A172 (cell line): ENCODE data around the gene AMZ1. TPM values are rescaled to one million over a fixed set of nuclear protein-coding genes. Genes with fewer than 3 reads are reported as not detected.
"Not testable (repeated sequence)": the region's sequence is repeated elsewhere in the genome, so short reads cannot be mapped to it uniquely, and the experiment has no call there.

ENCODE experiments used
- DNase-seq: peaks from one replicate; pipeline ENCODE4 v3.0.0-alpha.2; 2015; ENCODE audit warnings: low spot score
- total RNA-seq: library from RNA; depleted of rRNA; stranded (reverse); fragments of >200 nt; shearing (Covaris generic); gene quantifications from 2 replicates; pipeline ENCODE4 v1.2.3, GENCODE V29; 2014

Gene AMZ1
- total RNA-seq, 1 experiment from 2014 or later, result 0.28 TPM

DNA sequence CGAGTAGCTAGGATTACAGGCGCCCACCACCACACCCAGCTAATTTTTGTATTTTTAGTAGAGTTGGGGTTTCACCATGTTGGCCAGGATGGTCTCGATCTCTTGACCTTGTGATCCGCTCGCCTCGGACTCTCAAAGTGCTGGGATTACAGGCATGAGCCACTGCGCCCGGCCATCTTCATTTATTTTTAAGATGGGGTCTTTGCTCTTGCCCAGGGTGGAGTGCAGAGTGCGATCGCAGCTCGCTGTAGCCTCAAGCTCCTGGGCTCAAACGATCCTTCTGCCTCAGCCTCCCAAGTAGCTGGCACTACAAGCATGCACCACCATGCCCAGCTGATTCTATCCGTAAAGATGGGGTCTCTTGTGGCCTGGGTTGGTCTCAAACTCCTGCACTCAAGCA lies 39.2 kb downstream of the AMZ1 start:
- not testable (repeated sequence) for DNase-seq

DNA sequence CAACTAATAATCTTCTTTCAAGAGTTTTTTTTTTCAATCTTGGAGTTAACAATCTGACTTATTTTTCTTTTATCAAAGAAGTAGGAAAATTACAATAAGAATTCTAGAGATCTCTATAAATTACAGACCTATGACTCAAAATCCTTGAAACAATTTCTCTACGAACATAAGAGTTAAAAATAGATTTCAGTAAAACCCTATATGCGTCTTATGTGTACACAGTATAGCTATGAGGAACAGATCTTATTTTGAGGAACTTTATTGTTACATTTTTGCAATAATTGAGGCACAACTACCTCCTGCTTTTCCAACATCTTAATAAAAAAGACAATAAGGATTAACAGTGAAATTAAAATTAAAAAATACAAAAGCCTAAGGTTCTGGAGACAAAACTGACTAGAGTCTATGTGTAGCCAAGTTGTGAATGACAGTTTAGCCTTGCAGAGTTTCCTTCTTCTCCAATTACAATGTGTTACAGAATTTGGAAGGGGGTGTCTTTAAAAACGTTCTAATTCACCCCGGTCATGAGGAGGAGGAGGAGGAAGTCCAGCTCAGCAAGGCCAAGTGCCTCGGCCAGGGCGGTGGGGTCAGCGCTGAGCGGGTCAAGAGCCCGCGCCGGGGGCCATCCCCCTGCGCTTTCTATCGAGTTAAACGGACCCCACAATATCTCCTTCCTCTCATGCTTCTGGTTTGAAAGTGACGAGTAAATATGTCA lies 40.5 kb downstream of the AMZ1 start:
- no peak for DNase-seq

DNA sequence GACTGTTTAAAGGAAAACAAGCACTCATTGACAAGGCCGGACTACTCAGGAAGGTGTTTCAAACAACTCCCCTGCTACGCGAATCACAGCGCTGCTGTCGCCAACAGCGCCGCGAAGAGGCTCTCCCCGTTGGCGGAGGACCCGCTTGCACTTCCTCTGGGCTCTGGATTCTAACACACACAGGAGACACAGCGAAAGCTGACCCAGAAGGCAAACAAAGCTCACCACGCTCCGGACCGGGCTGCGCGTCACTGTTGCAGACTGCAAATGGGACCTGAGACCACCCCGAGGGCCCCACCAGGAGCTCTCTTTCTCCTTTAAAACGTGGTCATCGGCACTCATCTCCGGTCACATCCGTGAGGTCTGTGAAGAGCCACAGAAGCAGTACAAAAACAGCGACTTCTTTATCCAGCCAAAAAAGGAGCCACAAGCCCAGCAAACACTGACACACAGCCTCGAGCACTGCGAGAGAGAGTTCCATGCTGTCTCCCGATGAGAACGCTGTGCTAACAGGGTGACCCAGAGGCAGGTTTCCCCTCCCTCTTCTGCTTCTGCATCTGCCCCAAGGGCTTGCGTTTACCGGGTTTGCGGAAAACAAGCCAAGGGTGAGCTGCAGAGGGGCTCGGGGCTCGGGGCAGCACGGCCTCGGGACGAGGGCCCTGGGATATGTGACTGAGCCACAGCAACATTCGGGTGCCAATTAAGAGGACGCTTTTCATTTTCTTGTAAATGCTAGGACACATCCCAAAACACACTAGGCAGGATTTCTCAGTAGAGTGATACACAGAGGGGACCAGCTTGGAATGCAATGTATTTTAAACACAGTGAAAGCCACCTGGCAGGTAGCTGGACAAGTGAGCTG lies 41.3 kb downstream of the AMZ1 start:
- DNase-seq, result no peak

- no peak for DNase-seq
These were observed 42.1 kb downstream of the AMZ1 start for GRCh38 chr7:2729893-2730716.

DNA sequence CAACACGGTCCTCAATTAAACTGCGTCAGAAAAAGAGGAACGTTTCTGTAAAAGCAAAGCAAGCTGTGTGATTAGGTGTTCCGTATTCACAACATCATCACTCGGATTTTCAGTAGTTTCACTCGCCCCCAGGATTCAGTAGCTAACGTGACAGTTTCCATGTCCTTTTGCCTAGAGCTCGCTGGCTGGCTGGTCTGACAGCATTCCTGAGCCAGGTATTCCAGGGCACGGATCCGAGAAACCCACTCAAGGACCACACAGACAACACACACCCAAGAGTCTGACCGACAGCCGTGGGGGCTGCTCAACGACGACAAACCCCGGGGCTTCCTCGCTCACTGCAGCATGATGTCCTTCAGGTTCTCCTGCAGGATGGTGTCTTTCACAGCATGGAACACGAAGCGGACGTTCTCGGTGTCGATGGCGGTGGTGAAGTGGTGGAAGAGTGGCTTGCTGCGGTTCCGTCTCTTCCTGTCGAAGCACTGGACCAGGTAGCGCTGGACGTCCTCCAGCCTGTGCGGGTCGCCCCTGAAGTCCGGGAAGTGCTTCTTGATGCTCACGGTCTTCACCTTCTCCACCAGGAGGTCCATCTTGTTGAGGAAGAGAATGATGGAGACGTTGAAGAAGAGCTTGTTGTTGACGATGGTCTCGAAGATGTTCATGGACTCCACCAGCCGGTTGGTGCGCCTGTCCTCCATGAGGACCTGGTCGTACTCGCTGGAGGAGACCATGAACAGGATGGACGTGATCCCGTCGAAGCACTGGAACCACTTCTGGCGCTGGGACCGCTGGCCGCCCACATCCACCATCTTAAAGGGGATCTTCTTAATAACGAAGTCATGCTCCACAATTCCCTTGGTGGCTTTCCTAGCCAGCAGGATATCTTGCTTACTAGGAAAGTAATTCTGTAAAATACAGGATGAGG lies 43.1 kb downstream of the AMZ1 start:
- no peak for DNase-seq

DNA sequence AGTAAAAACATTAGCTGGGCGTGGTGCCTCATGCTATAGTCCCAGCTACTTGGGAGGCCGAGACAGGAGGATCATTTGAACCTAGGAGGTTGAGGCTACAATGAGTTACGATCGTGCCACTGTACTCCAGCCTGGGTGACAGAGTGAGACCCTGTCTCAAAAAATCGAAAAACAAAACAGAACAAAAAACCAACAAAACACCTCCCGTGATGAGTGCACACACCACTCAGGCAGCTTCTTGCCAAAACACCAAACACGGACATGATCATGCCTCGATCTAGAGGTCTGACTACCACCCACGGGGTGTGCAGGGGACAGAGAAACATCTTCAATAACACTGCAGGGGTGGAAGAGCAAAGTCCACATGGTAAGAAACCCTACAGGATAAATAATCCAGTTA lies 44.4 kb downstream of the AMZ1 start:
- no peak for DNase-seq

GRCh38 chr7:2732959-2733584 lies 45.1 kb downstream of the AMZ1 start:
- DNase-seq, result peak; percentile 21

GRCh38 chr7:2734084-2734686 lies 46.2 kb downstream of the AMZ1 start:
- no peak for DNase-seq

- DNase-seq, result peak; percentile 81
These were observed 47.0 kb downstream of the AMZ1 start for GRCh38 chr7:2734751-2735571.

- no peak for DNase-seq
These were observed 47.7 kb downstream of the AMZ1 start for GRCh38 chr7:2735744-2736143.

DNA sequence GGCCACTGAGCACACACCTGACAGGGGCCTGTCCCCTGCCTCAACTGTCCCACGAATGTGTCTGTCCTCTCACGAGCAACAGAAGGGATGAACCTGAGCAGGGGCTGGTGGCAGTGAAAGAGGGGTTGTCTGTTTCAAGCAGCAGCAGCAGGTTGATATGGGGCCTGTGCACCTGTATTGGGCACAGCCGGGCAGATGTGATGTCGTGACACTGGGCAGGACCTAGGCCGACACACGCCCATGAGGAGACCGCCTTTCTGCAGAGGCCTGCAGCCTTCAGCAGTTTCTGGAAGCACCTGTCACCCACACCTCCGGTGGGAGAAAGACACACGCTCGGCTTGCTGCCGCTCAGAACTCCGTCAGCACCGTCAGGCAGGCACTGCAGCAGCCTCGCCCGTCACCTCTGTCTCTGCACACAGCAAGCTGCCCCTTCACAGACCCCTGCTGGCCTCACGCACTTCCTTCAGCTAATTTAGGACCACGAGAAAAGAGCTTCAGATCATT lies 48.5 kb downstream of the AMZ1 start:
- DNase-seq, result no peak

DNA sequence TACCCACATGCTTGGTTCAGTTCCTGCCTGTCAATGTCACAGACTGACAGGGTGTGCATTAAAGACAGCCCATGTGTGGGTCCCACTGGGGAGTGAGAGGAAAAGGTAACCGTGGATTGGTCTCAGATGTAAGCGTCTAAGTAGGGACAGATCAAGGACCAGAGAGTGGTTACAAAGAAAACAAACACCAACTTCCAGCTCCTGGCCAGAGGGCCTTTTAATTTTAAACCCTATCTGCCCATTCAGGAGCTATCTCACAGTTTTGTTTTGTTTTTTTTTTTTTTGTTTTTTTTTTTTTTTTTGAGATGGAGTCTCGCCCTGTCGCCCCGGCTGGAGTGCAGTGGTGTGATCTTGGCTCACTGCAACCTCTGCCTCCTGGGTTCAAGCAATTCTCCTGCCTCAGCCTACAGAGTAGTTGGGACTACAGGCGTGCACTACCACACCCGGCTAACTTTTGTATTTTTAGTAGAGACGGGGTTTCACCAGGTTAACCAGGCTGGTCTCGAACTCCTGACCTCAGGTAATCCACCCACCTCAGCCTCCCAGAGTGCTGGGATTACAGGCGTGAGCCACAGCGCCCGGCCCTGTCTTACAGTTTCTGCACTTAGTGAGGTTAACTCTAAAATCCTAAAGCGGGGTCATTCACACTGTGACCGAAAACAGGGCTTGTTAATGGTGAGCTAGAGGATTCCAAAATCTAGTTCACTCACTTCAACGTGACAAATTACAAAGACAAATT lies 49.2 kb downstream of the AMZ1 start:
- not testable (repeated sequence) for DNase-seq

DNA sequence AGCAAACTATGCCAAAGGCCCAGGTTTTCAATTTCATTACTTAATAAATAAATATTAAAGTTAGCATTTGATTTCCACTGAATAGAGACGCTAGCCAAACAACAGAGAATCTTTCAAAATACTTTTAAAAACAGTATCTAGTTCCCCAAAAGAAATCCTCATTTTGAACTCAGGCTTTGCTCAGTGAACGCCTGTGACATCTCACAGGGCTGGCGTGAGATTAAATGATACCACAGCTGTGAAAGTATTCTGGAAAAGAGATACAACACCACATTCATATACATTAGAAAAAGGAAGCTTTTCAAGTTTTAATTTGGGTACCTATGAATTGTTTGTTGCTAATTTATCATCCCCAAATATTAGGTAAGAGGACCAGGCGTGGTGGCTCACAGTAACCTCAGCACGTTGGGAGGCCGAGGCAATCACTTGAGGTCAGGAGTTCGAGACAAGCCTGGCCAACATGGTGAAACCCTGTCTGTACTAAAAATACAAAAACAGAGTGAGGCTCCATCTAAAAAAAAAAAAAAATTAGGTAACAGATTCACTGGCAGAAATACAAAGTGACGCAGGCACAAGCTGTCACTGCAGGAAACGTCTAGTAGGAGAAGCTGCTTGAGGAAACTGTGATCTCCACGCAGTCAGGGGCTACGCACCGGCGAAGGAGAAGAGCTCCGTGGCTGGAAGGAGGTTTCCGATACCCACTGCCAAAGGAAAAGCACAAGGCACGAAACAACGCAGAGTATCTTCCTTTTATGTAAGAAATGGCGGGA lies 50.0 kb downstream of the AMZ1 start:
- no peak for DNase-seq

DNA sequence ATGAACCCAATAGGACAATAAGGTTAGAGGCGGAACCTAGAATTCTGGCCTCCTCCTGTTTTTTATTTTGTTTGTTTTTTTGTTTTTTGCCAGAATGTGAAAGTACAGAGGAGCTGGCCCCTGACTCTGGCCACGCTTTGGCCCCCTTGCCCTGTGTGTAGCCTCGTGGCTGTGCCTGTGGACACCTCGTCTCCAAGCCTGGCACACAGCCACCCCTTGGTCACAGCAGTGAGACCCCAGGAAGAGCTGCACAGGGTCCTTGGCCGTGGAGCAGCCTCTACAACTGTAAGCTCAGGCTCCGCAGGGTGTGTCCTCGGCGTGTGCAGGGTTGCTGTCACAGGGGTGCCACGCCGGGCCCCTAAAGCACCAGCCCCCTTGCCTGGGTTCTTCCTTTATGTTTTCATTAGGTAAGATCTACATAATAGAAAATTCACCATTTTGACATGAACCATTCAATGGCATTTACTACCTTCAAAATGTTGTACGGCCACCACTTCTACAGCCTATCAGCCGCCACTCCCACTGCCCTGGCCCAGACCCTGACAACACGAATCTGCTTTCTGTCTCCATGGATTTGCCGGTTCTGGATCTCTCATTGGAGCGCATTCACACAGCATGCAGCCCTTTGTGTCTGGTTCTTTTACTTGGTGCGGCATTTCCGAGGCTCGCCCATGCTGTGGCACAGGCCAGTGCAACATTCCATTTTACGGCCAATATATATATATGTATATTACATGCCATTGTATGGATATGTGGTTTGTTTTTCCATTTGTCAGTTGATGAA lies 51.0 kb downstream of the AMZ1 start:
- DNase-seq, result no peak

GRCh38 chr7:2743523-2744185 lies 55.7 kb downstream of the AMZ1 start:
- not testable (repeated sequence) for DNase-seq

GRCh38 chr7:2748684-2749083 lies 60.7 kb downstream of the AMZ1 start:
- DNase-seq, result not testable (repeated sequence)
